ENCODE data around the gene PCSK5.
"Not testable (repeated sequence)": the region's sequence is repeated elsewhere in the genome, so short reads cannot be mapped to it uniquely, and the experiment has no call there.

PCSK5 gene

GRCh38 chr9:75962662-75963036 is 72.2 kb downstream of the PCSK5 start:
- DNase-seq (ENCODE audit: low spot score) = no peak
- TF ChIP-seq CTCF (IDR thresholded peaks at IDR 0.05; ENCODE audit: extremely low read depth, missing control alignments) = no peak

- not testable (repeated sequence) for DNase-seq (ENCODE audit: low spot score)
These were observed 72.8 kb downstream of the PCSK5 start for GRCh38 chr9:75963321-75963720.

- no peak for DNase-seq (ENCODE audit: low spot score)
- no peak for TF ChIP-seq CTCF (IDR thresholded peaks at IDR 0.05; ENCODE audit: extremely low read depth, missing control alignments)
These were observed 74.0 kb downstream of the PCSK5 start for GRCh38 chr9:75964427-75964826.

GRCh38 chr9:75965231-75965630 is 74.8 kb downstream of the PCSK5 start:
- DNase-seq (ENCODE audit: low spot score) = no peak
- no peak for TF ChIP-seq CTCF (IDR thresholded peaks at IDR 0.05; ENCODE audit: extremely low read depth, missing control alignments)

- no peak for DNase-seq (ENCODE audit: low spot score)
- TF ChIP-seq CTCF (IDR thresholded peaks at IDR 0.05; ENCODE audit: extremely low read depth, missing control alignments) = no peak
These were observed 77.1 kb downstream of the PCSK5 start for GRCh38 chr9:75967556-75967955.

- no peak for TF ChIP-seq CTCF (IDR thresholded peaks at IDR 0.05; ENCODE audit: extremely low read depth, missing control alignments)
- DNase-seq (ENCODE audit: low spot score) = no peak
These were observed 83.7 kb downstream of the PCSK5 start for GRCh38 chr9:75974016-75974766.

GRCh38 chr9:75975071-75975470 is 84.6 kb downstream of the PCSK5 start:
- DNase-seq (ENCODE audit: low spot score) = no peak
- TF ChIP-seq CTCF (IDR thresholded peaks at IDR 0.05; ENCODE audit: extremely low read depth, missing control alignments) = no peak

- TF ChIP-seq CTCF (IDR thresholded peaks at IDR 0.05; ENCODE audit: extremely low read depth, missing control alignments) = no peak
- no peak for DNase-seq (ENCODE audit: low spot score)
These were observed 86.1 kb downstream of the PCSK5 start for GRCh38 chr9:75976549-75976948.

Measured in GM20000 (cell line).